GM12874 (cell line): ENCODE results near the gene PIEZO2.

Experiments
- TF ChIP-seq, protein P1 (sequence below): IDR thresholded peaks from 2 replicates; pipeline ENCODE4 v1.5.1; 2011; ENCODE audit warnings: low read depth, mild to moderate bottlenecking, control low read depth, low read length, moderate library complexity; ENCODE audit not compliant: insufficient read depth

Gene PIEZO2

DNA sequence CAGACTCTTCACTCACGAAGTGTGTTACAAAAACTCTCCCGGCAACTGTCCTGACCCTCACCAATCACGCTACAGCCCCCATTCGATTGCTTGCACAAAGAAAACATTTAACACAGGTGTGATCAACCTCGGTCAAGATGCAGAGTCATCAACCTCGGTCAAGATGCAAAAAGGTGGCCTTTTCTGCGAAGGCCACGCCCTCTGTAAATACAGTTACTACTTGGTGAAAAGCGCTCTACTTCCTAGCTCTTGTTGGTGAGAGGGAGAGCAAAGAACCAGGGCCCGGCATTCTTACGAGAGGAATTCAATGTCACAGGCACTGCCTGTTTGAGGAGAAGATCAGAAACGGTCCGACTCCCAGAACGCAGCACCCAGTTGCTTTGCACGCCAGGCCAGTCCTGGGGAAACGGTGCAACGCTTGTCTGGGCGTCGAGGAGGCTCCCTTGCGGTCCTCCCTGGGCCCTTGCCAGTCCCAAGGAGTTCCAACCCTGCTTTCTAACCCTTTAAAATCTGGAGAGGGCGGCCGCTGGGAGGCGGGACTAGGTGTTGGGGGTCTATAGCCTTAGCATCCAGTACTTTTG, 1.9 kb downstream of the PIEZO2 start:
- TF ChIP-seq, protein P1, sequence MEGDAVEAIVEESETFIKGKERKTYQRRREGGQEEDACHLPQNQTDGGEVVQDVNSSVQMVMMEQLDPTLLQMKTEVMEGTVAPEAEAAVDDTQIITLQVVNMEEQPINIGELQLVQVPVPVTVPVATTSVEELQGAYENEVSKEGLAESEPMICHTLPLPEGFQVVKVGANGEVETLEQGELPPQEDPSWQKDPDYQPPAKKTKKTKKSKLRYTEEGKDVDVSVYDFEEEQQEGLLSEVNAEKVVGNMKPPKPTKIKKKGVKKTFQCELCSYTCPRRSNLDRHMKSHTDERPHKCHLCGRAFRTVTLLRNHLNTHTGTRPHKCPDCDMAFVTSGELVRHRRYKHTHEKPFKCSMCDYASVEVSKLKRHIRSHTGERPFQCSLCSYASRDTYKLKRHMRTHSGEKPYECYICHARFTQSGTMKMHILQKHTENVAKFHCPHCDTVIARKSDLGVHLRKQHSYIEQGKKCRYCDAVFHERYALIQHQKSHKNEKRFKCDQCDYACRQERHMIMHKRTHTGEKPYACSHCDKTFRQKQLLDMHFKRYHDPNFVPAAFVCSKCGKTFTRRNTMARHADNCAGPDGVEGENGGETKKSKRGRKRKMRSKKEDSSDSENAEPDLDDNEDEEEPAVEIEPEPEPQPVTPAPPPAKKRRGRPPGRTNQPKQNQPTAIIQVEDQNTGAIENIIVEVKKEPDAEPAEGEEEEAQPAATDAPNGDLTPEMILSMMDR: no peak

DNA sequence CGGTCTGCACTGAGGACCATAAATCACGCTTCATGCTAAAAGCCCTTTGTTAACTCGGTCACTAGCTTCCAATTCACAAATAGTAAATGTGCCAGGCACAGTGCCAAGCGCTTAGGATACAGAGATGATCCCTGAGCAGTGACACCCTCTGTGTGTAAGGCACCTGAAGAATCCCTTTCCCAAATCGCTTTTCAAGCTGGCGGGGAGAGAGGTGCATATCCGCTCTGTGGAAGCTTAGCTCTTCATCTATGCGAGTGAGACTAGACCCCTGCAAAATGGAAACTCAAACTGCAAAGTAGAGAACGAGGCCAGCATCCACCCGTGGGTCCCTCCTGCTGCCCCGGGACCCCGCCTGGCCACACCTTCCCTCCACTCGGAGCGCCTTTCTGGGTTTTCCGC, 2.4 kb downstream of the PIEZO2 start:
- TF ChIP-seq, protein P1: no peak

DNA sequence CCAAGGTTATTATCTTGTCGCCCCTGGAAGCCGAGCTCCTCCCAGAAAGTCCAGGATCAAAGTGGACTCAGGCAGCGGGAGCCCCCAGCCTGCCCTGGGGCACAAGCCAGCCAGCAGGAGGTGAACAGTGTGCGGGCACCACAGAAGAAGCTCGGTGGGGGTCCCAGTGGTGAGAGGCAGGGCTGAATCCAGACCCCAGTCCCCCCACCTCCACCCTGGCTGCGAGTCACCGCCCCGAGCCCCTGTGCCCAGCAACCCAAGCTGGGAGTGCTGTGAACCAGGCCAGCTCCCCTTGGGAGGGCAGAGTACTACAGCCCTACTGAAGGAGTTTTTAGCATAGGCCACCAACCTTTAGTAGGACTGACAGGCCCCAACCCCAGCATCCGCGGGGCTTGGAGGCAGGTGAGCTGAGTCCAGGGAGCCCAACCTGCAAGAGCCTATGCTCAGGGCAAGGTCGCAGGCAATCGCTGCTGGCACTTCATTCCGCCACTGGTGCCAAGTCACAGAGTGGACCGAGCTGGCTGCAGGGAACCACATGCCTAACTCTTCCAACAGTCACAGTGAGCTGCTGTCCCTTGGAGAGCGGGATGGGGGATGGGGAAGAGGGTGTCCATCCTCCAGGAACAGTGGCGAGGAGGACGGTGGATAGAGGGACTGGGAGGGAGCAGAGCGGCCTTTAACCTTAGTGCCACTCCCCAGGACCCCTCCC, 3.0 kb downstream of the PIEZO2 start:
- TF ChIP-seq, protein P1: no peak

DNA sequence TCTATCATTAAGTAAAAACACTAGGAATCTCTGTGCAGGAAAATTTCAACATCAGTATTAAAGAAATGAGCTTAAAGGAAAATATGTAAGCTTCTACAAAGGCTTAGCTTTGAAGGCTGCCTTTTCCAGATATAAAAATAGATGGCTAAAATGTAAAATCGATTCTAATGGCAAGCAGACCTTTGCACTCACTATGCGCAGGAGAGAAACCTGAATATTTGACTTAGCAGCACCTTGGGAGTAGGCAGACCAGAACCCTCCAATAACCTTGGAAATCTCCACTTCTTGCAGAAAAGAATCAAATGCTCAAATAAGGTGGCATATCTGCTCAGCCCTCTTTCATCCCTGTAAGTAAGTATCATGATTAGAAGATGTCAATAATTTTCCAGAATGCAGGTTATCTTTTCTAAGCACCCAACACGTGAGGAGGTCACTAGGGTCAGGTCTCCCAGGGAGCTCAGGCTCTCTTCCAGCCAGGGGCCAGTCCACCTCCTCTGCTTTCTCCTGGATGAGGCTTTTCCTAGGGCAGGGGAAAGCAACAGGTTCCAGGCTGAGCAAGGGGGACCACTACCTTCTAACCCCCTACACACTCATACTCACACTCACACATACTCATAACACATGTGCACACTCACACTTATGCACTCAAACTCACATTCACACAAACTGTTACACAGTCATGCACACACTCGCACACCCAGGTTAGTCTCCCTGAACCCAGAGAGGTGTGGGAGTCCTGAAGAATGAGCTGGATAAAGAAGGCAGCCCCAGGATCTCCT, 3.8 kb downstream of the PIEZO2 start:
- TF ChIP-seq, protein P1: no peak

DNA sequence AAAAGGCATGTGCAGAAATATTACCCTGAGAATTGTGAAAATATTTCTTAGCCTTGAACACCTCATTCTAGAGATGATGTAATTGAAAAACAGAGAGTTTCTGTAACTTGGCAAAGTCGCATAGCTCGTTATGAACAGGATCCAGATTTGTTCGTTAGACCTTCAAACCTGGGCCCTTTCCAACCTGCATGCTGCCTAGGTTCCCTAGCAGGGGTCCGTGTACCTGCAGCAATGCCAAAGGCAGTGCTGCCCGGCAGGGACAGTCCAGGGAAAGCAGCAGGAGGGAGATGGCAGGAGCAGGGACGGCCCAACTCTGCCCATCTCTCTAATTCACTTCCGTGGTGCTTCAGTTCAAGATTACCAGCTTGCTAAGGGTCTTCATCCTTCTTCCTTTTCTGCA, 12.0 kb downstream of the PIEZO2 start:
- TF ChIP-seq, protein P1: no peak

DNA sequence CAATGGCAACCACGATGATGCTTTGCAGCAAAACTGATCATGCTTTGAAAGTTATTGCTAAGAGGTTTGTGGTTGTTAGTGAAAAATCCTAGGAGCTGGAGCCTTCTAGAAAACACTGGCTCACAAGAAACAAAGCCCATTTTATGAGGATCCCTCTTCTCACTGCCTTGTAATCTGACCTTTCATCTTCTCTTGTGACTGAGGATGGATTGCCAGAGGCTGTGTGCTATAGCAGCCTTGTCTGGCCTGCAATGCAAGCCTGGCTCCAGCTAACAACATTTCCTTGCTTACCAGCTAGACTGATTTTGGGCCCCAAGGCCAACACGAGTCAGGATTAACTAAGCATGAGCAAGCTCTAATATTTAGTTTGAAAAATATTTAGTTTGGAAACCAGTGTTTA, 13.1 kb downstream of the PIEZO2 start:
- TF ChIP-seq, protein P1: no peak

DNA sequence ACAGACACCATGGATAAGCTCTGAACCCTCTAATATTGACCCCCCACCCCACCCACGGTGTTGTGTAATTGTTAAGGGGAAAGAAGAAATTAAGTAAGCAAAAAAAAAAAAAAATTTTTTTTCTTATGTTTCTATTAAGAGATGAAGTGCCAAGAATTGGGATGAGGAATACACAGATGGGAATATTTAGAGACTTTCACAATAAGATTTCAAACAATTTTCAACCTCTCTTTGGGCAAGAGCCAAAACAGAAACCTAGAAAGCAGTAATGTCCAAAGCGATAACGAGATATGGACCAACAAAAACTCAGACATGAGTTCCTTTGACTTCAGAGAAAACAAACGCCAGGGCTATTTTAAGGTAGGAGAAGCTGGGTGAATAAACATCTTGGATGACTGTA, 14.4 kb downstream of the PIEZO2 start:
- TF ChIP-seq, protein P1: no peak
